ENCODE data around the gene GJD3.

Gene GJD3

GRCh38 chr17:40363111-40363827, 1.3 kb downstream of the GJD3 start:
- DNase-seq (no peak), ATAC-seq (replicated peaks) (peak; percentile 52)
- H3K27me3 Mint-ChIP-seq, result peaks cover 15 to 32% of the 10 kb centered on the region in 2 donors
- H3K4me1 Mint-ChIP-seq (ENCODE audit: low read depth in 2 of 2), result peaks cover 9% of the 10 kb centered on the region in 2 donors
- no peaks in the 10 kb centered on the region for H3K9me3 Mint-ChIP-seq
- no peak overlapping the region for H3K27ac Mint-ChIP-seq
- H3K36me3 Mint-ChIP-seq (ENCODE audit: insufficient read depth), result peaks cover 5% of the 10 kb centered on the region
- H3K4me3 Mint-ChIP-seq, result peak overlapping the region; percentile 70 to 71

GRCh38 chr17:40362696-40363110, 1.8 kb downstream of the GJD3 start:
- peak overlapping the region in 1 of 2 donors; percentile 62 for H3K27ac Mint-ChIP-seq
- peak; percentile 64 to 75 (median 66) for DNase-seq
- H3K27me3 Mint-ChIP-seq, result peaks cover 15 to 32% of the 10 kb centered on the region in 2 donors
- H3K9me3 Mint-ChIP-seq, result no peaks in the 10 kb centered on the region
- peak; percentile 81 for ATAC-seq (replicated peaks)
- H3K4me3 Mint-ChIP-seq, result peak overlapping the region; percentile 70 to 71
- peaks cover 11 to 12% of the 10 kb centered on the region in 2 donors for H3K4me1 Mint-ChIP-seq (ENCODE audit: low read depth in 2 of 2)
- H3K36me3 Mint-ChIP-seq (ENCODE audit: insufficient read depth), result peaks cover 11% of the 10 kb centered on the region

GRCh38 chr17:40361925-40362695, 2.4 kb downstream of the GJD3 start:
- Mint-ChIP-seq H3K36me3 (ENCODE audit: insufficient read depth) (peaks cover 17% of the 10 kb centered on the region), H3K9me3 (no peaks in the 10 kb centered on the region), H3K27me3 (peaks cover 15 to 32% of the 10 kb centered on the region in 2 donors), H3K4me1 (ENCODE audit: low read depth in 2 of 2) (peaks cover 12 to 13% of the 10 kb centered on the region in 2 donors), H3K4me3 (peak overlapping the region; percentile 7 to 50), H3K27ac (peak overlapping the region in 1 of 2 donors; percentile 62)
- DNase-seq (no peak), ATAC-seq (replicated peaks) (no peak)

- Mint-ChIP-seq H3K27ac (no peak overlapping the region), H3K27me3 (peaks cover 15 to 32% of the 10 kb centered on the region in 2 donors), H3K9me3 (no peaks in the 10 kb centered on the region), H3K36me3 (ENCODE audit: insufficient read depth) (peaks cover 24% of the 10 kb centered on the region), H3K4me1 (ENCODE audit: low read depth in 2 of 2) (peaks cover 12 to 14% of the 10 kb centered on the region in 2 donors), H3K4me3 (peak overlapping the region; percentile 37 to 46)
- DNase-seq, result no peak
- ATAC-seq (replicated peaks), result no peak
Observed at GRCh38 chr17:40361063-40361924, 3.2 kb downstream of the GJD3 start.

- no peak for ATAC-seq (replicated peaks)
Observed at GRCh38 chr17:40360091-40360490, 4.4 kb downstream of the GJD3 start.

GRCh38 chr17:40358323-40359038, 6.1 kb downstream of the GJD3 start:
- DNase-seq, result peak; percentile 88 to 91 (median 90)
- H3K9me3 Mint-ChIP-seq, result no peaks in the 10 kb centered on the region
- H3K27ac Mint-ChIP-seq, result peak overlapping the region; percentile 25 to 74
- H3K27me3 Mint-ChIP-seq, result peaks cover 15 to 32% of the 10 kb centered on the region in 2 donors
- peaks cover 12 to 15% of the 10 kb centered on the region in 2 donors for H3K4me1 Mint-ChIP-seq (ENCODE audit: low read depth in 2 of 2)
- H3K4me3 Mint-ChIP-seq, result peak overlapping the region in 1 of 2 donors; percentile 2
- H3K36me3 Mint-ChIP-seq (ENCODE audit: insufficient read depth), result peaks cover 49% of the 10 kb centered on the region
- ATAC-seq (replicated peaks), result peak; percentile 63

More at GRCh38 chr17:40360091-40360490, 4.4 kb downstream of the GJD3 start:
- Mint-ChIP-seq H3K9me3 (no peaks in the 10 kb centered on the region), H3K27ac (no peak overlapping the region), H3K4me3 (no peak overlapping the region), H3K27me3 (peaks cover 15 to 32% of the 10 kb centered on the region in 2 donors), H3K4me1 (ENCODE audit: low read depth in 2 of 2) (peaks cover 12 to 13% of the 10 kb centered on the region in 2 donors), H3K36me3 (ENCODE audit: insufficient read depth) (peaks cover 36% of the 10 kb centered on the region)
- no peak for DNase-seq

- peaks cover 61% of the 10 kb centered on the region for H3K36me3 Mint-ChIP-seq (ENCODE audit: insufficient read depth)
- H3K4me3 Mint-ChIP-seq, result peak overlapping the region in 1 of 2 donors; percentile 24
- H3K4me1 Mint-ChIP-seq (ENCODE audit: low read depth in 2 of 2), result peaks cover 16 to 22% of the 10 kb centered on the region in 2 donors
Observed at GRCh38 chr17:40356990-40357881, 7.3 kb downstream of the GJD3 start.

GRCh38 chr17:40355804-40356758, 8.5 kb downstream of the GJD3 start:
- no peak for ATAC-seq (replicated peaks)
- peak overlapping the region in 1 of 2 donors; percentile 90 for H3K27ac Mint-ChIP-seq
- peaks cover 21 to 28% of the 10 kb centered on the region in 2 donors for H3K4me1 Mint-ChIP-seq (ENCODE audit: low read depth in 2 of 2)
- no peak for DNase-seq
- no peaks in the 10 kb centered on the region for H3K9me3 Mint-ChIP-seq
- peaks cover 69% of the 10 kb centered on the region for H3K36me3 Mint-ChIP-seq (ENCODE audit: insufficient read depth)
- peaks cover 5 to 15% of the 10 kb centered on the region in 2 donors for H3K27me3 Mint-ChIP-seq
- H3K4me3 Mint-ChIP-seq, result no peak overlapping the region

More at GRCh38 chr17:40356990-40357881, 7.3 kb downstream of the GJD3 start:
- H3K27me3 Mint-ChIP-seq, result peaks cover 10 to 25% of the 10 kb centered on the region in 2 donors
- H3K27ac Mint-ChIP-seq, result peak overlapping the region in 1 of 2 donors; percentile 74
- no peaks in the 10 kb centered on the region for H3K9me3 Mint-ChIP-seq
- DNase-seq, result no peak
- no peak for ATAC-seq (replicated peaks)

GRCh38 chr17:40355123-40355803, 9.3 kb downstream of the GJD3 start:
- Mint-ChIP-seq H3K27ac (peak overlapping the region in 1 of 2 donors; percentile 90), H3K36me3 (ENCODE audit: insufficient read depth) (peaks cover 69% of the 10 kb centered on the region), H3K4me1 (ENCODE audit: low read depth in 2 of 2) (peaks cover 21 to 28% of the 10 kb centered on the region in 2 donors), H3K9me3 (no peaks in the 10 kb centered on the region), H3K27me3 (peaks cover 0 to 6% of the 10 kb centered on the region in 2 donors), H3K4me3 (no peak overlapping the region)
- DNase-seq (peak; percentile 82 to 86 (median 82)), ATAC-seq (replicated peaks) (peak; percentile 75)

GRCh38 chr17:40354221-40355122, 10.1 kb downstream of the GJD3 start:
- Mint-ChIP-seq H3K27ac (peak overlapping the region in 1 of 2 donors; percentile 90), H3K36me3 (ENCODE audit: insufficient read depth) (peaks cover 77% of the 10 kb centered on the region), H3K4me1 (ENCODE audit: low read depth in 2 of 2) (peaks cover 21 to 35% of the 10 kb centered on the region in 2 donors), H3K4me3 (peak overlapping the region in 1 of 2 donors; percentile 14), H3K27me3 (no peaks in the 10 kb centered on the region), H3K9me3 (no peaks in the 10 kb centered on the region)
- ATAC-seq (replicated peaks) (peak; percentile 1), DNase-seq (no peak)
